K562 (cell line): ENCODE measurements around the gene ZNF574. TPM values are rescaled to one million over a fixed set of nuclear protein-coding genes. Genes with fewer than 3 reads are reported as not detected.
A peak's percentile ranks its signal among the peaks of the same experiment; 100 is the strongest.

Experiments used
- ARNT ChIP-seq, 2 experiments: fragments of 450-650 bp; IDR thresholded peaks; 2 replicates each; pipeline ENCODE4 v1.6.1; 2016; ENCODE audit warnings: mild to moderate bottlenecking in 1 of 2
- ATF7 ChIP-seq: fragments of 450-650 bp; IDR thresholded peaks from 2 replicates; pipeline ENCODE4 v1.7.1; 2014; ENCODE audit warnings: mild to moderate bottlenecking, moderate library complexity
- CHD2 ChIP-seq: IDR thresholded peaks from 2 replicates; pipeline ENCODE4 v1.6.1; 2011; ENCODE audit warnings: low read depth, low read length
- GTF2F1 ChIP-seq: IDR thresholded peaks from 2 replicates; pipeline ENCODE4 v1.6.1; 2011; ENCODE audit warnings: low read depth, low read length, improper control_type of control experiment
- MCM3 ChIP-seq: fragments of 450-650 bp; IDR thresholded peaks from 2 replicates; pipeline ENCODE4 v1.6.1; 2016
- NBN ChIP-seq: fragments of 450-650 bp; IDR thresholded peaks from 2 replicates; pipeline ENCODE4 v1.6.1; 2016; ENCODE audit warnings: low read depth, mild to moderate bottlenecking
- SMAD3 ChIP-seq: fragments of 450-650 bp; formaldehyde crosslinking; conservative IDR thresholded peaks from 2 replicates; pipeline ENCODE4 v1.4.0; 2020; ENCODE audit warnings: mild to moderate bottlenecking
- TEAD4 ChIP-seq, 2 experiments: sonication (generic) in 1 of 2; formaldehyde crosslinking in 1 of 2; IDR thresholded peaks; 2 replicates each; pipeline versions ENCODE4 v1.6.1 to v1.8.0; 2012 to 2022; ENCODE audit warnings: borderline replicate concordance in 1 of 2, inconsistent platforms in 1 of 2, low read length in 1 of 2, mild to moderate bottlenecking in 1 of 2, missing genetic modification reagents in 1 of 2
- polyA plus RNA-seq, 8 experiments: library from polyadenylated mRNA; depleted of rRNA in 4 of 8; stranded (reverse) in 5 of 8; unstranded in 3 of 8; fragments of >200 nt; fragmentation: Nextera tagmentation in 2 of 8; fragmentation: Illumina TruSeq in 1 of 8; extraction: Ambion mirVana in 2 of 8; extraction: Trizol in 1 of 8; gene quantifications; 2 replicates each; pipeline versions ENCODE4 v1.2.1 to v1.2.3, GENCODE V29; 2011 to 2014; ENCODE audit warnings: inconsistent platforms in 1 of 8, missing spikeins in 1 of 8
- total RNA-seq, 7 experiments: library from RNA; depleted of rRNA in 6 of 7; stranded (reverse); fragments of >200 nt in 6 of 7; fragmentation: Illumina TruSeq in 2 of 7; extraction: Trizol in 2 of 7; gene quantifications; 2 replicates each; pipeline versions ENCODE4 v1.2.1 to v1.2.3, GENCODE V29; 2011 to 2021; ENCODE audit warnings: low replicate concordance in 1 of 7
- TF ChIP-seq, protein P1 (sequence below), 3 experiments: fragments of 200-800 bp in 1 of 3; sonication (Bioruptor generic) in 1 of 3; sonication (generic) in 1 of 3; formaldehyde crosslinking in 1 of 3; IDR thresholded peaks; 2 replicates each; pipeline versions ENCODE4 v1.6.1 to v1.8.0; 2016 to 2022; ENCODE audit warnings: mild to moderate bottlenecking in 2 of 3, missing compliant biosample characterization in 2 of 3, missing genetic modification characterization in 2 of 3, missing genetic modification reagents in 1 of 3
- TF ChIP-seq, protein P2 (sequence below): sonication (generic); formaldehyde crosslinking; IDR thresholded peaks from 2 replicates; pipeline ENCODE4 v1.8.0; 2022; ENCODE audit warnings: mild to moderate bottlenecking, missing genetic modification reagents
- TF ChIP-seq, protein P3 (sequence below), 2 experiments: IDR thresholded peaks; 2 replicates each; pipeline ENCODE4 v1.6.1; 2011; ENCODE audit warnings: borderline replicate concordance in 1 of 2, control low read depth in 1 of 2, low read depth in 1 of 2, low read length in 1 of 2, mild to moderate bottlenecking in 1 of 2, mixed read lengths in 1 of 2, moderate library complexity in 1 of 2; ENCODE audit not compliant: insufficient read depth in 1 of 2, insufficient read length in 1 of 2, poor library complexity in 1 of 2, severe bottlenecking in 1 of 2; ENCODE audit errors: extremely low read depth in 1 of 2

The ZNF574 gene
- total and polyA plus RNA-seq, 9 of the 15 experiments (the other 6 are each of a cell fraction or from before 2014, with no cell fraction given), result 0.24 to 20.7 (median 8.4) TPM

DNA sequence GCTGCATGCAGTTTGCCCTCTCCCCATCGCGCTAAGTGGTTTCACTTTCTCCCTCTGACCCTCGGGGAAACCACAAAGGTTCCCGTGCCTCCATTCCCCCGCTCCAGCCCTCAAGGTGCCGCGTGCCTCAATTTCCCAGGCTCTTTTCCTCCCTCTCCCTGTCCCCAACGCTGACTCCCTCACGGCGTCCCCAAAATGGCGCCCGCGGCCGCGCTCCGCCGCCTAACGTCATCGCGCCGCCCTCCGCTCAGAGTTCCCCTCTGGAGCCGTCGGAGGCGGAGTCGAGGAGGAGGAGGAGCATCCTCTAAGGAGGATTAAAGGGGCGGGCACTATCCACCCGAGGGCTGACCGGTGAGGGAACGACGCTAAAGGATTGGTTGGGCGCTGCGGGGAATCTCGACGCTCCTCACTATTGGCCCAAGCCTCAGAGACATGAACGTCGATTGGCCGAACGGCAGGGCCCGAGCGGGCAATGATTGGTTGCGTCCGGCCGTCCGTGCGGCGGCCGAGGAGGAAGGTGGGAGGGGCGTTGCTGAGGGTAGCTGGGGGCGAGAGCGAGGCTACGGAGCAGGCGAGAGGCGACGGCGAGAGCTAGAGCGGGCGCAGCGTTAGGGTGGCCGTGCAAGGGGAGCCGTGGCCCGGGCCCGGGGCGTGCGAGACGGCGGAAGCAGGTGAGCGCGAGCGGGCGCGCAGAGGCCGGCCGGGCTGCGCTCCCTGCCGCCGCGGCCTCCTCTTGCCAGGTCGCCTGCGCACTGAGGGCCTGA is at the start of gene ZNF574 (continued):
- TF ChIP-seq, protein P1, sequence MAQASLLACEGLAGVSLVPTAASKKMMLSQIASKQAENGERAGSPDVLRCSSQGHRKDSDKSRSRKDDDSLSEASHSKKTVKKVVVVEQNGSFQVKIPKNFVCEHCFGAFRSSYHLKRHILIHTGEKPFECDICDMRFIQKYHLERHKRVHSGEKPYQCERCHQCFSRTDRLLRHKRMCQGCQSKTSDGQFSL (CRISPR knock-in tag; IDR thresholded peaks at IDR 0.05), result 0 out of 2 replicates have a peak, but pooled peaks have one; percentile 75
- TF ChIP-seq, protein P1 (tag; IDR thresholded peaks at IDR 0.05), result no peak
- TF ChIP-seq MCM3 (no peak), CHD2 (peak; percentile 90), GTF2F1 (peak; percentile 69; the same call in 1 of the 2 replicates), TEAD4 (IDR thresholded peaks at IDR 0.05; ENCODE audit: low read length) (peak; percentile 49), TEAD4 (CRISPR knock-in tag; IDR thresholded peaks at IDR 0.05; ENCODE audit: borderline replicate concordance) (no peak), ATF7 (peak; percentile 96), NBN (peak; percentile 92; the same call in 1 of the 2 replicates), ARNT (IDR thresholded peaks at IDR 0.05) (no peak), SMAD3 (CRISPR knock-in tag) (no peak)
- TF ChIP-seq, protein P2, sequence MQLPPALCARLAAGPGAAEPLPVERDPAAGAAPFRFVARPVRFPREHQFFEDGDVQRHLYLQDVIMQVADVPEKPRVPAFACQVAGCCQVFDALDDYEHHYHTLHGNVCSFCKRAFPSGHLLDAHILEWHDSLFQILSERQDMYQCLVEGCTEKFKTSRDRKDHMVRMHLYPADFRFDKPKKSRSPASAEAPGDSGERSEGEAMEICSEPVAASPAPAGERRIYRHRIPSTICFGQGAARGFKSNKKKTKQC (CRISPR knock-in tag), result peak; percentile 44; the same call in 1 of the 2 replicates
- TF ChIP-seq, protein P3, sequence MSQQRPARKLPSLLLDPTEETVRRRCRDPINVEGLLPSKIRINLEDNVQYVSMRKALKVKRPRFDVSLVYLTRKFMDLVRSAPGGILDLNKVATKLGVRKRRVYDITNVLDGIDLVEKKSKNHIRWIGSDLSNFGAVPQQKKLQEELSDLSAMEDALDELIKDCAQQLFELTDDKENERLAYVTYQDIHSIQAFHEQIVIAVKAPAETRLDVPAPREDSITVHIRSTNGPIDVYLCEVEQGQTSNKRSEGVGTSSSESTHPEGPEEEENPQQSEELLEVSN (IDR thresholded peaks at IDR 0.05; ENCODE audit: borderline replicate concordance in 1 of 2, extremely low read depth in 1 of 2, insufficient read depth in 1 of 2, insufficient read length in 1 of 2, low read depth in 1 of 2, low read length in 1 of 2, poor library complexity in 1 of 2, severe bottlenecking in 1 of 2), result peak in 1 of 2 experiments; percentile 52
